ENCODE measurements around the gene DOCK7. TPM values are rescaled to one million over a fixed set of nuclear protein-coding genes. Genes with fewer than 3 reads are reported as not detected.

Gene DOCK7
- total and polyA plus RNA-seq, 4 experiments from 2014 or later = 4.3 to 20.8 (median 11.0) TPM

Other genes with a start within 250 kb of the DOCK7 start
- gene ANGPTL3, start 90.9 kb downstream of the DOCK7 start, total RNA-seq = not detected
- not detected for gene ANGPTL3, start 90.9 kb downstream of the DOCK7 start, polyA plus RNA-seq
- gene ATG4C, start 95.7 kb upstream of the DOCK7 start, total RNA-seq = 10 to 100 TPM; 11.7 to 15.2 TPM
- 10 to 100 TPM; 13.5 to 15.8 TPM for gene ATG4C, start 95.7 kb upstream of the DOCK7 start, polyA plus RNA-seq

Measured in CD4-positive, alpha-beta memory T cell (primary cell).